GM18861 (cell line): ENCODE measurements around the gene TSR1.
"Not testable (repeated sequence)": the region's sequence is repeated elsewhere in the genome, so short reads cannot be mapped to it uniquely, and the experiment has no call there.

ENCODE experiments used
- ATAC-seq: cut with Tn5 transposase; IDR thresholded peaks from one replicate; pipeline ENCODE4 v1.9.1; 2021; ENCODE audit not compliant: unreplicated experiment

The TSR1 gene

DNA sequence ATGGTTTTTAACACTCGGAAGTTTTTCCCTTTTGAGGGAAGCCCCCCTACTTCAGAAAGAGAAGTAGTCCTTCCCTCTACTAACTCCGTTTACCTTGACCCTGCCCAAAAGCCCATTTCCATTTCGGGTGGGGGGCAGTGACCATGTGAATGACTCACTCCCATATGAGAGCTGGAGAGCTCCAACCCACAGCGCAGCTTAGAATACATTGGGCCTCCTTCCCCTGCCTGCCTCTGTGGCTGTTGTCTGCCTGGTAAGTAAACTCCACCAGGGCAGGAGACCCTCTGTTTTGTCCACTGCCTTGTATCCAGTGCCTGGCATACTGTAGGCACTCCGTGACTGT lies 2.0 kb upstream of the TSR1 start:
- no peak for ATAC-seq

DNA sequence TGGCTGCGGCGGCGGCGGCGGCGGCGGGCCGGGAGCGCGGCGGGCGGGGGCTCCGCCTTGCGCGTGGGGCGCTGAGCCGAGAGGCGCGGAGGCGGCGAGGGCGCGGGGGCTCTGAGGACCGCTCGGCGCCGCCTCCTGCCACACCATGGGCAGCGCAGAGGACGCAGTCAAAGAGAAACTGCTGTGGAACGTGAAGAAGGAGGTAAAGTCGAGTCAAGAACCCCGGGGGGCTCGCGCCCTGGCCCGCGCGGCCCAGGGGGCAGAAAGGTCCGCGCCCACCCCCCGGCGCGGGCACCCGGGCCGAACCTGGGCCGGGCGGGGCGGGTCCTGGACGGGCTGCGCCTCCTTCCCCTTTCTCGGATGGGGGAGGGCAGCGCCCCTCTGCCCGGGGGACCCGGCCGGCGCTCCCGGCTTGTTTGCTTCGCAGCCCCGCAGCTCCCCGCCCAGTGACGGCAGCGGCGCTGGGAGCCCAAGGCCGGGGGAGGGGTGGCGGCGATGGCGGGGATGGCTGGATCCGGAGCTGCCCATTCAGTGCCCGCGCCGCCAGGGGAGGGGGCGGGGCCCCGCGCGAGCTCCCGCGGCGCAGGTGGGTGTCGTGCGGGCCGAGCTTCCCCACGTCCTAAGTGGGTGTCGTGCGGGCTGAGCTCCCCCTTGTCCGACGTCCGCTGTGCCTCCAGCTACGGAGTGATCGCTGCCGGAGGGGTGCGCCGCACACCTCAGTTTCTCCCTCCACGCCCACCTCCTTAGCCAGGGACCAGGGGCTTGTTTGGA lies 1.5 kb upstream of the TSR1 start:
- ATAC-seq, result peak; percentile 22

DNA sequence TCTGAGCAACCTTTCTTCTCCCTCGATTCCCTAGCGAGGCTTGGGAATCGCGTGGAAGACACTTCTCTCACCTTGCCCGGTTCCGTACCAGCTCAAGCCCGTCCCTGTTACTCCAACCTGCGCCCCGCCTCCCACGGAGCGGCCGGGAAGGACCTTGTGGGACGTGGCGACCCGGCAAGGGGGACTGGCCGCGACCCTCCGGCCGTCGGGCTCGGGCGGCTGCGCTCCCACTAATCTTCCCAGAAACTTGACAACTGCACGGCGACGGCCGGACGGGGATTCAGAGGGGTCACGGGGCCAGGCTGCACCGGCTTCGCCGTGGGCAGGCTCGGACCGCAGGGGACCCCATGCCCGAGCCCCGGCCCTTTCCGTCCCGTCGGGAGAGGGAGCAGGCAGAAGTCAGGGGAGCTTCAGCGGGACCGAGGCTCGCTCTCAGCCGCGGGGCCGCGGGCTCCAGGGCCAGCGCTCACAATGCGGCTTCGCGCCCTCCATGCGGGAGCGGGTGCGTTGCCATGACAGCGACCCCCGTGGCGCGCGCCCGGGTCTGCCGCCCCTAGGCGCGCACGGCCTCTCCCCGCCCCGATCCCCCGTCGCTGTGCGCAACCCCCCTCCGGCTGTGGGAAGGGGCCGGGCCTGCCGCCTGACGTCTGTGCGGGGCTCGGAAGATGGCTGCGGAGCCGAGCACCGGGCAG lies 741 bp upstream of the TSR1 start, which contains the start of gene SGSM2:
Gene SGSM2, plus strand, starts transcription at position 650 of the 692 bp plus-strand sequence. CDS start 188 bp downstream, outside the sequence.
- peak; percentile 24 for ATAC-seq

DNA sequence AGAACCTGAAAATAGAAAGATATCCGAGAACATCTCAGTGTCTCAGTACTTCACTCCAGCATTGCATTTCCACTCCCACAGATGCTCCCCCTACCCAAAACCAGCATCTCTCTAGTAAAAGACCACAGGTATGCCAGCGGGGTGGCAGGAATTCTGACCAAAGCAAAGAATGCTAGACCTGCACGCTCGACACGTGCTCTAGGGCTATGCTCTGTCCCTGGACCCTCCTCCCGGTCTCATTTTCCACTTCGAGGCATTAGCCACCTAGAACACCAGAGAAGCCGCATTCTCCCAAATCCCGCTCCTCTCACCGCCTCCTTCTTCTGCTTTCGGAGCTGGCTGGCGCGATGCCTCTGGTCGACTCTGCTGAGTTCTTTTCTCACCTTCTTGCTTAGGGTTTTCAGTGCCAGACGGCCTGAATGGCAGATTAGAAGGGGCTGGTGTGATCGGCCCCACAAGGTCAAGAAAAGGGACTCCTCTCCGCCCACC lies 487 bp downstream of the TSR1 start:
- ATAC-seq, result no peak

DNA sequence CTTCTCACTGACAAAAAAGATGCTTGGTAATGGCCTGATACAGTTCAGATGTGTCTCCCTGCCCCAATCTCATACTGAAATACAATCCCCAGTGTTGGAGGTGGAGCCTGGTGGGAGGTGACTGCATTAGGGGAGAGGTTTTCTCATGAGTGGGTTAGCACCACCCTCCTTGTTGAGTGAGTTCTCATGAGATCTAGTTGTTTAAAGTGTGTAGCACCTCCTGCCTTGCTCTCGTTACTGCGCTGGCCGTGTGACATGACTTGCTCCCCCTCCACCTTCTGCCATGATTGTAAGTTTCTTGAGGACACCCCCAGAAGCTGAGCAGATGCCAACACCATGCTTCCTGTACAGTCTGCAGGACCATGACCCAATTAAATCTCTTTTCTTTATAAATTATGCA lies 5.0 kb downstream of the TSR1 start:
- no peak for ATAC-seq

DNA sequence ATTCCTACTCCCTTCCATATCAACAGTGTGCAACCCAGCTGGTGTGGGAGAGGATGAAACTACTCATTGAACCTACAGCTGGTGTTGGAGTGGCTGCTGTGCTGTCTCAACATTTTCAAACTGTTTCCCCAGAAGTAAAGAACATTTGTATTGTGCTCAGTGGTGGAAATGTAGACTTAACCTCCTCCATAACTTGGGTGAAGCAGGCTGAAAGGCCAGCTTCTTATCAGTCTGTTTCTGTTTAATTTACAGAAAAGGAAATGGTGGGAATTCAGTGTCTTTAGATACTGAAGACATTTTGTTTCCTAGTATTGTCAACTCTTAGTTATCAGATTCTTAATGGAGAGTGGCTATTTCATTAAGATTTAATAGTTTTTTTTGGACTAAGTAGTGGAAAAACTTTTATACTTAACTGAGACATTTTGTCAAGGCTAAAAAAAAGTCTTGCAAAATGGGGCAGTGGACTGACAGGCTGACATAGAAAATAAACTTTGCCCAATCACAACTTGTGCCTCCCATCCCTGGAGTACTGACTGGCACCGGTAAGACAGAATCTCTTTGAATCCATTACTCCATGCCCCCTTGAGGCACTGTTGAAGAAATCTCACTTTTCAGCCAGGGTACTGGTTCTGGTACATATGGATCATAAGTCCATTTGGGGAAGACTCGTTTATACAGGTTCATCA lies 12.5 kb downstream of the TSR1 start:
- no peak for ATAC-seq

DNA sequence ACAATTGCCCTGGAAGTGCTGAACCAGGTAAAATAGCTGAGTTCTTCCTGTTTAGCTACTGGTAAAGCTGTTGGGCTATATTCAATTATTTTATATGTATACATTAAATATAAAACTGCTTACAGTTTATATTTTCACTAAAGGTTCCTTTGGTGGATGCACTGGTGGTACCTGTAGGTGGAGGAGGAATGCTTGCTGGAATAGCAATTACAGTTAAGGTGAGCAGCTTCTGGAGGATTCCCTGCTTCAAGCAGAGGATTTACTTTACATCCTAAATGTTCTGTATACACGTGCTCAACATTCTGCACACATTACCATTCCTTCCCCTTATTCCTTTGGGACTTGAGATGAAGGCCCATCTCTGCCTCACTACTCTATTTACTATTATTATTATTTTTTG lies 14.9 kb downstream of the TSR1 start:
- no peak for ATAC-seq

DNA sequence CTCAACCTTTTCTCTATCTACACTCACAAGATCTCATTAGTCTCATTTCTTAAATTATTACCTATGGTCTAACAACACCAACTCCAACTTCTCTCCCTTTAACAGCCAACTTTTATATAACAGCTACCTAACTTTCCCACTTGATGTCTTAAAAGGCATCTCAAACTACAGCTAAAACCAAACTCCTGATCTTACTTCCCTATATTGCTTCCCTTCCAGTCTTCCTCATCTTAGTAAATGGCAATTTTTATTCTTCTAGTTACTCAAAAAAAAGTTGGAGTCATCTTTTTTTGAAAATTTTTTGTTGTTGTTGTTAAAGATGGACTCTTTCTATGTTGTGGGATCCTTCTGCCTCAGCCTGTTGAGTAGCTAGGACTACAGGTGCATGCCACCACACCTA lies 17.2 kb downstream of the TSR1 start:
- no peak for ATAC-seq

DNA sequence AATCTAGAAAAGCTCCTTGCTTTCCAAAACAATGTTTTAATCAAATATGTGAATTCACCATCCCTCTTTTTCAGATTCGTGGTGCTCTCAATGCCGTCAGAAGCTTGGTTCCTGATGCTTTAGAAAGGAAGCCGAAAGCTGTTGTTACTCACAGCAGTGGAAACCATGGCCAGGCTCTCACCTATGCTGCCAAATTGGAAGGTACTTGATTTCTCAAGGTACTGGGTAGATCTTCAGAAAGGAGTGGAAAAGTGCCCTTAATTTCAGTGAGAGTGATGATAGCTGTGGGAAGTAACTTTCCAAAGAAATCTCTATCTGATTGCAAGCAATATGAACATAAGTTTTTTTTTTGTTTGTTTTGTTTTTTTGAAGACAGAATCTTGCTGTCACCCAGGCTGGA lies 18.5 kb downstream of the TSR1 start:
- no peak for ATAC-seq

DNA sequence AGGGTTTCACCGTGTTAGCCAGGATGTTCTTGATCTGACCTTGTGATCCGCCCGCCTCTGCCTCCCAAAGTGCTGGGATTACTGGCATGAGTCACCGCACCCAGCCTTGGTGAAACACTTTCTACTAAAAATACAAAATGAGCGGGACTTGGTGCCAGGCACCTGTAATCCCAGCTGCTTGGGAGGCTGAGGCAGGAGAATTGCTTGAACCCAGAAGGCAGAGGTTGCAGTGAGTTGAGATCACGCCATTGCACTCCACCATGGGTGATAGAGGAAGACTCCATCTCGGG lies 19.4 kb downstream of the TSR1 start:
- ATAC-seq, result not testable (repeated sequence)

DNA sequence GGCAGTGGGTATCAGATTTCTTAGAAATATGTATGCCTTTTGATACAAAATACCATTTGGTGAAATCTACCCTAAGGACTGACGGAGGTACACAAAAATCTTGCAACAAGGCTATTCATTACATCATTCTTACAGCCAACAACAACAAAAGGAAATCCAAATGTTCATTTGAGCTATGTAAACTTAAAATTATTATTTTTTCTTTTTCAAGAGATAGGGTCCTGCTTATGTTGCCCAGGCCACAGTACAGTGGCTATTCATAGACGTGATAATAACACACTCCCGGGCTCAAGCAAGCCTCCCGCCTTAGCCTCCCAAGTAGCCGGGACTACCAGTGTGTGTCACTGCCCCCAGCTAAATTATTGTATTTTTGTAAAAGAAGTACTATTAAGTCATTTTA lies 23.5 kb downstream of the TSR1 start:
- ATAC-seq, result no peak

DNA sequence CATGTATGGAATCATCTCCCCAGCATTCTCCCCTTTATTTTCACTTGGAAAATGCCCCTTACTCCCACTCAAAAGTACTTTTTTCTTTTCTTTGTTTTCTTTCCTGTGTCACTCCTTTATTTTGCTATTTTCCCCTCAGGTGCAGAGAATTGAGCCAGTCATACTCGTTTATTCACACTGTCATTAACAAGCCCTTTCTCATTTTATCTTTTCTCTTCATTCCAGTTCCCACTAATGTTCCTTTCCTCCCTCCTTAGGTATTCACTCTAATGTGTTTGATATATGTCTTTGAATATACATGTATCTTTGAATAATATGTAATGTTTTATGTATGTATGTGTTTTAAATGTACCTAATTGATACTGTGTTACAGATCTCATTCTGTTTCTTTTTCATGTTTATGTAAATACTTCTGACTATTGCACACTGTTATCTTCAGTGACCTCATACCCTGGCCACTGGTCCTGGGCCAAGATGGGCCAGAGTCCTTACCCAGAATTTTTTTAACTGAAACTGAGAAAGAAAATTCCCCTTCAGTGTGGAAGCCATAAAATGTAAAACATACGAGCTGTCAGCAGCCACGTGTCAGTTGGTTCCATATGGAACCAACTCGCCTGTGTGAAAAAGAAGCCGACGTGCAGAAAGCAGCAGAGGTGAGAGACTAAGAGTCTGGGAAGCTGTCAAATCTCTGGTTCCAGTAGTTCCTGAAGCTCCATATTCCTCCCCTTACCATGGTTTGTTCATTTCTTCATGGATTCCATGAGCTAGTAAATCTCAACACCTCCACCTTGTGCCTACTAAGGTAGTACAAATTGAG lies 26.7 kb downstream of the TSR1 start:
- ATAC-seq, result no peak

DNA sequence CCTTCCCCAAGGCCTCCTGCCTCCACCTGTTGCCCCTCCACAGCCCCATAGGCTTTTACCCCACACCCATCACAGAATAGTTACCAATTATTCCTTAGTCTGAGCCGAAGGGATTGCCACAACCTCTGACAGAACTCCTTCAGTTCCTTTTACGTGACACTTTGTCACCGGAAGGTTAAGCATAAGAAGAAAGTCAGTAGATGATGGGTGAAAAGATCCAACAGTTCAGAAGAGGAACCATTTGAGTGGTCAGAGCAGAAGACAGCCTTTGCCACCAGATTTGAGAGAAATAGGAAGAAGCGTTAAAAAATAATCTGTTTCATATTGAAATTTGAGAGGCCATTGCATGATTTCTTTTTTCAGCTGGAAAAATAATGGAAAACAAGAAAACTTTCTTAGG lies 31.3 kb downstream of the TSR1 start:
- no peak for ATAC-seq

DNA sequence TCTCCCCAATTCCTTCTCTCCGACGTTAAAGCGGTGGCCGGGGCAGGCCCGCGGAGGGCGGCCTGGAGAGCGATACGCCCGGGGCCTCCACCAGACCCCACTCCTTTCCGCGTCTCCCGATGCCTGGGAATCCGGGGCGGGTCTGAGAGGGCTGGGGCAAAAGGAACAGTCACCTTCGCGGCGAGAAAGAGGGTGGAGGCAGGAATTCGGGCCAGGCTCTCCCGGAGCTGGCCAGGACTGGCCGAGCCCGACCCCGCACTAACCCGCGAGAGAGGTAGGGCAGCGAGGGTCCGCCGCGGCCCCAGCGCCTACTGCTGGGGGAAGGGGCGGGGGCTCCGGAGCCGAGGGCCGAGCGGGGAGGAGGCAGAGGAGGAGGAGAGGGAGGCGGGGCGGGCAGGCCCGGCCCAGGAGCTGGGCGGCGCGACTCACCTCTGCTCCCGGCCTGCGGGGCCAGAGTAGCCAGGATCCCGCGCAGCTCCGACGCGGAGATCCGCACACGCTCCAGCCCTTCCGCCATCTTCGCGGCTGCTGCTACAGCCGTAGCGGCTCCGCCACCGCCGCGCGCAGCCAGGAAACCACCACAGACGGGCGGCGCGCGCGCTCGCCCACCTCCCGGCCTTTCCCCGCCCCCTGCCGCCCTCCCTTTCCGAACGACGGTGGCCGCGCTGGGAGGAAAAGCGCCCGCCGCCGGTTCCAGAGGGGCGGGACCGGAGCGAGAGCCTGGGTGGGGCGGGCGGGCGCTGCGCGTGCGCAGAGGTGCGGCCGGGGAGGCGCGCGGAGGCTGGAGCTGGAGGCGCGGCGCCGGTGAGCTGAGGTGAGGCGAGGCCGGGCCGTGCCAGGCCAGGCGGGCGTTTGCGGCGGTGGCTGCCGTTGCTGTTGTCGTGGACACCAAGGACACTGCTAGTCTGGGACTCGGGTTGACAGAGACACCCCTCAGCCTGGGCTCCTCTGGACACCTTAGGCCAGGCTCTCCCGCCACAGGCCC lies 32.8 kb downstream of the TSR1 start, which contains the start of the genes SMG6 and SRR:
Gene SMG6, minus strand, starts transcription at position 582 of the 985 bp plus-strand sequence. Its CDS starts 65 bp downstream, at position 517.
Gene SRR, plus strand, starts transcription at position 747 of the 985 bp plus-strand sequence. CDS start 11,611 bp downstream, outside the sequence.
- peak; percentile 58 for ATAC-seq

DNA sequence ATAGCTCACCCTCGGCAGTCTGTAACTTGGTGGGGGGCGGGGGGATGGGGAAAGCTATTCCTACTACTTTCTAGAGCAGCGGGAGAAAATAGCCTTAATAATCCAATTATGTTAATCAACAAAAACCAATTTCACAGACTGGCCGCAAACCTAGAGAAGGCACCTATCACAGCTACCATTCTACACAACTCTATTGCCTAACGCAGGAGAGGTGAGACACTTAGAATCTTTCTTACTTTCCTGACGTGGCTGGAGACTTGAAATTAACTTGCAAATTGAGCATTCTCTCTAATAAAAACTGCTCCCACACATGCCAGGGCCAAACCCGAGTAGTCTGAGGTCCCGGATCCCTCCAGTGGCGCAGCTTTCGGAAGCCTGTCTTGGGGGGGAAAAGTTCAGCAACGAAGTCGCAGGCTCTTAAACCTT lies 33.5 kb downstream of the TSR1 start:
- peak; percentile 3 for ATAC-seq

DNA sequence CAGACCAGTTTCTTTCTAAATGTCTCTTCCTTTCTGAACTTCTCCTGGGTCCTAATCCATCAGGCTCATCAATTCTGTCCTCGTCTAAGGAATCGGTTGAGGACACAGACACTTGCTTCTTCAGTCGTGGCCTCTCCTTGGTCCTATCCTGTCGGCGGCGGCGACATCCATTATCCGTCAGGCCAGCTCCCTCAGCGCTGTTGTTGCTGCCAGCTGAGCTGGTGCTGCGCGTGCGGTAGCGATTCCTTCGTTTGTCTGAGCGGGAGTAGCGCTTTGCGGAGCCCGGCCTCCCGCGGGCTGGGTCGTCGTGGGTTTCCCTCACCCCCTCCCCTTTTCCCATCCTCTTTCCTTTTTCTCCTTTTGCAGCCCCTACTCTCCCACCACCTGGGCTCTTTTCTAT lies 36.5 kb downstream of the TSR1 start:
- ATAC-seq, result no peak

DNA sequence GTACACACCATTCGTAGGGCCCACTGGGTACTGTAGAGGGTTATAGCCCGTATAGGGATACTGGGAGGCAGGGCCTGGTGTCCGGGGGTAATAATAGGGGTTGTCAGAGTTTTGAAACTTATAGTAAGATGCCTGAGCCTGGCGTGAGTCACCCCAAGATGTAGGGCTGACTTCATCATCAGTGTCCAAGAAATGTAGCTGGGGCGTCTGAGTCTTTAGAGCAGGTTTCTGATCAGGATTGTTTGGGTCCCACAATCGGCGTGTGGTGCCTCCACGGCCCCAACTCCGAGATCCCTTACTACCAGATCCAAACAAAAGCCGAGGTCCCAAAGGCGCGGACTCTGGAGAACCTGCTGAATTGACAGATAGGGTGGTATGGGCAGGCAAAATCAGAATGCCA lies 37.1 kb downstream of the TSR1 start:
- no peak for ATAC-seq

DNA sequence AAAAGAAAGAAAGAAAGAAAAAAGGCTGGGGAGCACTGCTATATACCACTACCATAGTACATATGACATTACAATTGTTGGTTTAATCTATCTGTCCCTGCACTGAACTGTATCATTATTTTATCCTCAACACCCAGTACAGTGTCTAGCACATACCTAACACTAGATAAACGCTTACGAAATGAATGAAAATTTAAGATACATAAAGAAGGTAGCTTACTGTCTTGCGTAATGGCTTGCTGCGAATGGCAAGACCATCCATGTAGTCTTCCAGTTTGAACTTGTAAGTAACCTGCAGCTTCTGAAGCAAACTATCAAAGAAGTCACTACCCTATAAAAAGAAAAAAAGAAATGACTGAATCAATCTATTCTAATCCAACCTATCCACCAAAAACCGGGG lies 39.2 kb downstream of the TSR1 start:
- no peak for ATAC-seq

DNA sequence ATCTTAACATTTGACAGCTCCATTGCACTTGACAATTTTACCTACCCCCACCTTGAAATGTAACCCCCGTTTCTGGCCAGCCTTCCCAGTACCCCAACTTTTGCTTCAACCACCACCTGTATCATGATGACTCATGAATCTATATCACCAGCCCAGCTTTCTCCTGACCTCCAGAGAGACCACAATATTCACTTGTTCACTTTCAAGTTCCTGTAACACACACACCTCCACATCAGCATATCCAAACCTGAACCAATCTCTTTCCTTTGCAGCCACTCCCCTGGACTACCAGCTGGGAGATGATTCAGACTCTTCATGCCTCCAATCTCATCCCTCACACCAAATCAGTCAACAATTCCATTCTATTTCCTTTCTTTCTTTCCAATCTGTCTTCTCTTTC lies 40.7 kb downstream of the TSR1 start:
- ATAC-seq, result no peak

DNA sequence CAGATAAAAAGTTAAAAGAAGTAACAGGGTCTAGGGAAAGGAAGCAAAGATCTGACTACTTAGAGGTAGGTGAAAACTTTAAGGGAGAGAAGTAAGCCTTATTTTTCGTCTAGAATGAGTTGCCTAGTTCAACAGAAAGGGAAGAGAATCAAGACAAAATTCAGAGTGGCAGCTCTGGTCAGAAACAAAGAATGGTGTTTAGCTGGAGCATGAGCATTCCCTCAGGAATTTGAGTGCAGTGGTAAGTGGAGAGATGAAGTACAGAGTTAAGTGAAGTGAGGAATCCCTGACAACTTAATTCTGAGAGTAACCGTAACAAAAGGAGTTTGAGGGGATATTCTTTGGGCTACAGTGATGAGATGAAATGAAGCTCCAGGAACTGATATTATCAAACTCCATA lies 44.2 kb downstream of the TSR1 start:
- no peak for ATAC-seq
